Chondrocyte (in vitro differentiated cells): ENCODE data around the gene HNF4A. TPM values are rescaled to one million over a fixed set of nuclear protein-coding genes. Genes with fewer than 3 reads are reported as not detected.

Source experiments
- DNase-seq: peaks from one replicate; pipeline ENCODE4 v3.0.0; 2021; ENCODE audit warnings: mixed read lengths, low spot score
- H3K27ac Mint-ChIP-seq: one replicate; pipeline ENCODE4 v1.8.0; 2021; ENCODE audit warnings: mild to moderate bottlenecking, moderate library complexity, mixed read lengths; ENCODE audit not compliant: unreplicated experiment
- H3K27me3 Mint-ChIP-seq: 2 replicates; pipeline ENCODE4 v1.8.0; 2021; ENCODE audit warnings: low read depth, mixed read lengths
- H3K36me3 Mint-ChIP-seq: 2 replicates; pipeline ENCODE4 v1.8.0; 2021; ENCODE audit warnings: low read depth, mixed read lengths
- H3K4me1 Mint-ChIP-seq: 2 replicates; pipeline ENCODE4 v1.8.0; 2021; ENCODE audit warnings: low read depth, mild to moderate bottlenecking, mixed read lengths
- H3K4me3 Mint-ChIP-seq: one replicate; pipeline ENCODE4 v1.8.0; 2021; ENCODE audit warnings: mild to moderate bottlenecking, moderate library complexity, mixed read lengths; ENCODE audit not compliant: unreplicated experiment
- H3K9me3 Mint-ChIP-seq: 2 replicates; pipeline ENCODE4 v1.8.0; 2021; ENCODE audit warnings: low read depth, mixed read lengths
- total RNA-seq: library from RNA; stranded (reverse); gene quantifications from 3 replicates; pipeline ENCODE4 v1.2.1, GENCODE V29; 2021
- TF ChIP-seq, protein P1 (sequence below): fragments of 200-600 bp; sonication (generic); IDR thresholded peaks from 2 replicates; pipeline ENCODE4 v1.5.0; 2021; ENCODE audit warnings: antibody characterized with exemption, mild to moderate bottlenecking, moderate library complexity

HNF4A gene
- total RNA-seq, 1 donor from 2014 or later: not detected

DNA sequence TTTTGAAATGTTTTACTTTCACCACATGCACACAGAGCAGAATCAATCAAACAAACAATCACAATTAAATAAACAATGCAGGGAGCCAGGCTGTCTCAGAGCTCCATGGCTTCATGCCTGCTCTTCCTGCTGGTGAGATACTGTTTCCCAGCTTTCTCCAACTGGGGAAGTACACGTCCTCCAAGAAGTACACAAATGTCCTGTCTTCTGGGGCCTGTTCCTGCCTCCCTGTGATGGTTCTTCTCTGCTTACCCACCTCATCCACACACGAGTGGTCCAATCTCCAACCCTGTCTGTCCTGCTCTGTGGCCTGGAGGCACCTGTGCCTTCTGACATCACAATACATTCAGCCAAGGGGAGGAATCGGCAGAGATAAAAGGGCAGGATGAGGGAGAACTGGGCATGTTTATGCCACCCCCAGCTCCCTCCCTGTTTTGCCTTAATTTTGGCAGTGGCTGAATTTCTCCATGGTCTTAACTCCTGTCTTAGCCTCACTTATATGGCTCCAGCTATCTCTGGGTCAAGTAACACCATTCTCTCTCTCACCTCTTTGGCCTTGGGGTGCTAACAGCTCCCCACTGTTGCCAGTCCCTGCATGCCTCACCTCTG is 94.9 kb downstream of the HNF4A start:
- DNase-seq: peak; percentile 15
- Mint-ChIP-seq H3K4me1 (no peaks in the 10 kb centered on the region), H3K9me3 (no peaks in the 10 kb centered on the region), H3K27me3 (peaks cover 16% of the 10 kb centered on the region), H3K4me3 (no peak overlapping the region), H3K36me3 (no peaks in the 10 kb centered on the region), H3K27ac (no peak overlapping the region)
- TF ChIP-seq, protein P1, sequence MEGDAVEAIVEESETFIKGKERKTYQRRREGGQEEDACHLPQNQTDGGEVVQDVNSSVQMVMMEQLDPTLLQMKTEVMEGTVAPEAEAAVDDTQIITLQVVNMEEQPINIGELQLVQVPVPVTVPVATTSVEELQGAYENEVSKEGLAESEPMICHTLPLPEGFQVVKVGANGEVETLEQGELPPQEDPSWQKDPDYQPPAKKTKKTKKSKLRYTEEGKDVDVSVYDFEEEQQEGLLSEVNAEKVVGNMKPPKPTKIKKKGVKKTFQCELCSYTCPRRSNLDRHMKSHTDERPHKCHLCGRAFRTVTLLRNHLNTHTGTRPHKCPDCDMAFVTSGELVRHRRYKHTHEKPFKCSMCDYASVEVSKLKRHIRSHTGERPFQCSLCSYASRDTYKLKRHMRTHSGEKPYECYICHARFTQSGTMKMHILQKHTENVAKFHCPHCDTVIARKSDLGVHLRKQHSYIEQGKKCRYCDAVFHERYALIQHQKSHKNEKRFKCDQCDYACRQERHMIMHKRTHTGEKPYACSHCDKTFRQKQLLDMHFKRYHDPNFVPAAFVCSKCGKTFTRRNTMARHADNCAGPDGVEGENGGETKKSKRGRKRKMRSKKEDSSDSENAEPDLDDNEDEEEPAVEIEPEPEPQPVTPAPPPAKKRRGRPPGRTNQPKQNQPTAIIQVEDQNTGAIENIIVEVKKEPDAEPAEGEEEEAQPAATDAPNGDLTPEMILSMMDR: no peak

DNA sequence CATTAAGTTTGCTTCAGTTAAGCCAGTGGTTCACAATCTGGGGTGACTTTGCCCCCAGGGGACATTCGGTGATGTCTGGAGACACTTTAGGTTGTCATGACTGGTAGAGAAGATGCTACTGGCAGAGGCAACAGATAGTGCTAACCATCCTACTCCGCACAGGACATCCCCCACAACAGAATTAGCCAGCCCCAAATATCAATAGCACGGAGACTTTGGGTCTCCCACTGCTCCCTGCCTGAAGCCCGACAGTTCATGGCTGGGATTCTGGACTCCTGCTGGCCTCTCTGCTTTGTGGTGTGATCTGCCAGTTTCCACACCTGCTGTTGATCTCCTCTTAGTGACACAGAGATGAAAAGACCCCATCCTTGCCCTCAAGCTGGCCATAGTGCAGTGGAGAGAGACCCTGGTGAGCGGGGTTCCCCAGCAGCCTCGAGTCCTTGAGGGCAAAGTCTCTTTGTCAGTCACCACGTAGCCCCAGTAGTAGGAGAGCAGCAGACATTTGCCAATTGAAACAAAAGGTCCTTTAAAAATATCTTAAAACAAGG is 95.5 kb downstream of the HNF4A start:
- DNase-seq: peak; percentile 18
- peaks cover 13% of the 10 kb centered on the region for H3K27me3 Mint-ChIP-seq
- H3K4me3 Mint-ChIP-seq: no peak overlapping the region
- H3K9me3 Mint-ChIP-seq: no peaks in the 10 kb centered on the region
- H3K4me1 Mint-ChIP-seq: no peaks in the 10 kb centered on the region
- TF ChIP-seq, protein P1: no peak
- no peaks in the 10 kb centered on the region for H3K36me3 Mint-ChIP-seq
- no peak overlapping the region for H3K27ac Mint-ChIP-seq

DNA sequence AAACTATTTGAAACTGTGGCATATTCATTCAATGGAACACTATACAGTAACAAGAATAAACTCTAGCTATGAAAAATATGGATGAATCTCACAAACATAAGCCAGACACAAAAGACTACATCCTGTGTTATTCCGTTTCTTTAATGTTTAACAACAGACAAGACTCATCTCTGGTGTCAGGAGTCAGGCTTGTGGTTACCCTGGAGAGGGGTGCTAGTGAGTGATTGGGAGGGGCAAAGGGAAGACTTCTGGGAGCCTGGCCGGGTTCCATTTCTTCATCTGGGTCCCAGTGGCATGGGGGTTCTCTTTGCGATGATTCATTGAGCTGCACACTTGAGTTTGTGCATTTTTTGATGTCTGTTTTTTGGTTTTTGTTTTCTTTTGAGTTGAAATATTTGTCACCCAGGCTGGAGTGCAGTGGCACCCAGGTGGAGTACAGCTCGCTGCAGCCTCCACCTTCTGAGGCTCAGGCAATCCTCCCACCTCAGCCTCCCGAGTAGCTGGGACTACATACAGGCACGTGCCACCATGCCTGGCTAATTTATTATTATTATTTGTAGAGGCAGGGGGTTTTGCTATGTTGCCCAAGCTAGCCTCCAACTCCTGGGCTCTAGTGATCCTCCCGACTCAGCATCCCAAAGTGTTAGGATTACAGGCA is 98.9 kb downstream of the HNF4A start:
- H3K27ac Mint-ChIP-seq: no peak overlapping the region
- peak; percentile 42 for DNase-seq
- no peaks in the 10 kb centered on the region for H3K9me3 Mint-ChIP-seq
- H3K4me3 Mint-ChIP-seq: no peak overlapping the region
- peaks cover 4% of the 10 kb centered on the region for H3K27me3 Mint-ChIP-seq
- TF ChIP-seq, protein P1: no peak
- no peaks in the 10 kb centered on the region for H3K4me1 Mint-ChIP-seq
- no peaks in the 10 kb centered on the region for H3K36me3 Mint-ChIP-seq

DNA sequence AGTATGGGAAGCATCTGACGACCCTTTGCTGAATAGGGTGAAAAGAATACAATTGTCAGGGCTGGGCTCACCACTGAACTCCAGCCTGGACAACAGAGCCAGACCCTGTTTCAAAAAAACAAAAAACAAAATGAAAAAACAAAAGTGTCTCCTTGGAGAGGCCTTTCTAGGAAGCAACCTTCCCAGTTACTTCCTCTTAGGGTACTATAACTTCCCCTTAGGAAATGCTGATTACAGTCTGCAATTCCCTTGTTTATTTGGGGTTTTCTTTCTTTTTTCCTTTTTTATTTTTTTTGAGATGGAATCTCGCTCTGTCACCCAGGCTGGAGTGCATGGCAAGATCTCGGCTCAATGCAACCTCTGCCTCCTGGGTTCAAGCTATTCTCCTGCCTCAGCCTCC is 99.6 kb downstream of the HNF4A start:
- no peak overlapping the region for H3K4me3 Mint-ChIP-seq
- H3K4me1 Mint-ChIP-seq: no peaks in the 10 kb centered on the region
- no peak overlapping the region for H3K27ac Mint-ChIP-seq
- no peaks in the 10 kb centered on the region for H3K9me3 Mint-ChIP-seq
- DNase-seq: no peak
- TF ChIP-seq, protein P1: no peak
- H3K36me3 Mint-ChIP-seq: no peaks in the 10 kb centered on the region
- peaks cover 4% of the 10 kb centered on the region for H3K27me3 Mint-ChIP-seq

DNA sequence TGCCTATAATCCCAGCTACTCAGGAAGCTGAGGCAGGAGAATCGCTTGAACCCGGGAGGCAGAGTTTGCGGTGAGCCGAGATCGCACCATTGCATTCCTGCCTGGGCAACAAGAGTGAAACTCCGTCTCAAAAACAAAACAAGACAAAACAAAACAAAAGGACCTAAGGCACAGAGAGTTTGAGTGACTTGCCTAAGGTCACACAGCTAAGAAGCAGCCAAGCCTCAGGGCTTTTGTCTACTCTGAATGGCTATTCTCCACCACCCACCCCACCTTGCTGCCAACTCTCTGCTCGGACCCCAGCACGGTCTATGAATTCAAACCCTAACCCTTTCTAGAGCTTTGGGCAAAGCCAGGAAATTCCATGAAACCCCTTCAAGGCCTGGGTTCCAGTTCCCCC is 101.1 kb downstream of the HNF4A start:
- H3K36me3 Mint-ChIP-seq: no peaks in the 10 kb centered on the region
- H3K9me3 Mint-ChIP-seq: no peaks in the 10 kb centered on the region
- no peak overlapping the region for H3K27ac Mint-ChIP-seq
- H3K4me1 Mint-ChIP-seq: no peaks in the 10 kb centered on the region
- H3K4me3 Mint-ChIP-seq: no peak overlapping the region
- peaks cover 2% of the 10 kb centered on the region for H3K27me3 Mint-ChIP-seq
- TF ChIP-seq, protein P1: no peak
- no peak for DNase-seq
